Kidney epithelial cell (primary cell): Measurements from ENCODE around the gene RRAS. TPM values are rescaled to one million over a fixed set of nuclear protein-coding genes. Genes with fewer than 3 reads are reported as not detected.

Source experiments
- DNase-seq: peaks from one replicate; pipeline ENCODE4 v3.0.0-alpha.2; 2010; ENCODE audit warnings: low read depth
- H3K27me3 ChIP-seq: 2 replicates; pipeline ENCODE4 v1.6.0; 2011; ENCODE audit warnings: low read length; ENCODE audit not compliant: control insufficient read depth, insufficient read depth
- H3K36me3 ChIP-seq: 2 replicates; pipeline ENCODE4 v1.5.1; 2011; ENCODE audit warnings: low read length; ENCODE audit not compliant: control insufficient read depth, insufficient read depth
- H3K4me3 ChIP-seq: 2 replicates; pipeline ENCODE4 v1.5.1; 2011; ENCODE audit warnings: low read depth, mild to moderate bottlenecking, control low read depth, low read length
- total RNA-seq: library from RNA; depleted of rRNA; stranded (reverse); fragments of >200 nt; gene quantifications from 2 replicates; pipeline ENCODE4 v1.2.3, GENCODE V29; 2015
- TF ChIP-seq, protein P1 (sequence below): IDR thresholded peaks from 2 replicates; pipeline ENCODE4 v1.5.1; 2011; ENCODE audit warnings: mild to moderate bottlenecking, moderate library complexity, low read length, control low read depth, inconsistent platforms; ENCODE audit not compliant: insufficient read depth, poor library complexity, severe bottlenecking

Gene RRAS
- 32.8 and 44.1 TPM in 2 replicates for total RNA-seq

DNA sequence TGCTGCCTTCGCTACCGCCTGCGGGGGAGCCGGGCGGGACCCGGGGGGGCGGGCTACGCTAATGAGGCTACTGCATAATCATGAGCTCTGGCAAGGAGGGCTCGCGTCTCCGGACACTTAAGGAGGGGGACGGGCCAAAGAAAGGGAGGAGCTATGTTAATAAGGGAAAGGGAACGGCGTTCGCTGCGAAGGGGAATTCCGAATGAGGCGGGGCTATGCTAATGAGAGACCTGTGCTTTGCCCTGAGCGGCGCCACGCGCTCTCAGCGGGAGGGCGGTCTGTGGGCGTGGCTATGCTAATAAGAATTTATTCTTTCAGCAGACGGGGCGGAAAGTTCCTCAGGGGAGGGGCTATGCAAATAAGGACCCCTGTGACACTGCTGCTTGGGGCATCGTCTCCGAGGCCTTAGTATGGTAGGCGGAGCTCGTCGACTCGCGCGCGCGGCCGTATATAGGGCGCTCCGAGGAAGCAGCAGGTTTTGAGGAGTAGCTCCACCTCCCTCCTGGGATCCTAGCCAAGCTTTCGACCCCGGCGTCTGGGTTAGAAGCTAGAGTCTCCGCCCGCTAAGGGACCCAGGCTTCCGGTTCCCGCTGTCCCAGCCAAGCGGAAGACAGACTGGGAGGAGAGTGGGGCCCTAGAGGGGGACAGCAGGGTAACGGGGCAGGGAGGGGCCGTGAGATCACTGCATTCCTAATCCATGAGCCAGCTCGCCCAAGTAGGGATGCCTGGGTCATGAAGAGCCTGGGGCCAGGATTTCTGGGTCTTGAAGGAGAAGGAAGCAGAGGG is at the start of gene RRAS:
RRAS (minus strand) TSS at position 31 of the 786 bp plus-strand sequence. CDS start 45 bp downstream, outside the sequence.
- peak within 1 kb of the TSS; percentile 68 for H3K4me3 ChIP-seq
- H3K27me3 ChIP-seq = no peaks in the 10 kb centered on the region
- H3K36me3 ChIP-seq = peaks cover 1% of the 10 kb centered on the region
- peak; percentile 99 for DNase-seq
- TF ChIP-seq, protein P1, sequence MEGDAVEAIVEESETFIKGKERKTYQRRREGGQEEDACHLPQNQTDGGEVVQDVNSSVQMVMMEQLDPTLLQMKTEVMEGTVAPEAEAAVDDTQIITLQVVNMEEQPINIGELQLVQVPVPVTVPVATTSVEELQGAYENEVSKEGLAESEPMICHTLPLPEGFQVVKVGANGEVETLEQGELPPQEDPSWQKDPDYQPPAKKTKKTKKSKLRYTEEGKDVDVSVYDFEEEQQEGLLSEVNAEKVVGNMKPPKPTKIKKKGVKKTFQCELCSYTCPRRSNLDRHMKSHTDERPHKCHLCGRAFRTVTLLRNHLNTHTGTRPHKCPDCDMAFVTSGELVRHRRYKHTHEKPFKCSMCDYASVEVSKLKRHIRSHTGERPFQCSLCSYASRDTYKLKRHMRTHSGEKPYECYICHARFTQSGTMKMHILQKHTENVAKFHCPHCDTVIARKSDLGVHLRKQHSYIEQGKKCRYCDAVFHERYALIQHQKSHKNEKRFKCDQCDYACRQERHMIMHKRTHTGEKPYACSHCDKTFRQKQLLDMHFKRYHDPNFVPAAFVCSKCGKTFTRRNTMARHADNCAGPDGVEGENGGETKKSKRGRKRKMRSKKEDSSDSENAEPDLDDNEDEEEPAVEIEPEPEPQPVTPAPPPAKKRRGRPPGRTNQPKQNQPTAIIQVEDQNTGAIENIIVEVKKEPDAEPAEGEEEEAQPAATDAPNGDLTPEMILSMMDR = no peak

DNA sequence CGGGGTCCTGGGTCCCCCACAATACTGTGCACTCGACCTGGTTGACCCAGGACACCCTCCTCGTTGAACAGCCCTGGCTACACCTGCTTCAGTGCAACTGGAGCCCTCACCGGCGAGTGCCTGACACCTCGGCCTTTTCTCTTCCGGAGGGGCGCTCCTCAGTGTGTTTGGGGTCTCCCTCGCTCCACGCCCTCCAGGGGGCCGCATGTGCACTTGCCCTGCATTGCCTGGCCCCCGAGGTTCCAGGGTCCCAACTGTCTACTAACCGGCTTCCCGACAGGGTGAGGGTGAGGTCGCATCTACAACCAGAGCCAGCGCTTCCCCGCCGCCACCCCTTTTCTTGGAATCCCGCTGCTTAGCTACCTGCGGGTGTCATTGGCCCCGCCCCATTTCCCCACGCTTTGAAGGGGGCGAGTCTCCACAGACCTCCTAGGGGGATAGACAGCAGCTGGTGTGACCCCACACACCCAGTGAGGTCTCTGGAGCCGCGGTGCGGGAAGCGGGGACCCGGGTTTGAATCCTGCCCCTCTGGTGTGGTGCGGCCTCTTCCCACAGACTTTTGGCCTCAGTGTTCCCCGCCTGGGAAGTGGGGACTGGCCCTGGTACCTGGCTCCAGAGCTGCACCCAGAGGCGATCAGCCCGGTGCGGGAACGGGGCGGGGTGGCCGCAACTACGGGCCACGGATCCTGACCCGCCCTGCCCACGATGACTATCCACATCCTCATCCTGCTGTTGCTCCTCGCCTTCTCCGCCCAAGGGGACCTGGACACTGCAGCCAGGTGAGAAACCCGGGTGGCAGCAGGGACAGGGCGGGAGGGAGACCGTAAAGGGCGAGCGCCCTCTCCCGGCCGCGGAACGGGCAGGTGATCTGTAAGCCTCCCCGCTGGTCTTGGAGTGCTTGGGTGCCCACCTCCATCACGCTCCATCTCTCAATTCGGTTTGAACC is 49.5 kb upstream of the RRAS start, which contains the start of gene ADM5:
ADM5 (plus strand) TSS at position 462 of the 946 bp plus-strand sequence; CDS start at position 706, 244 bp downstream.
- Histone ChIP-seq H3K4me3 (peak within 1 kb of the TSS; percentile 49), H3K36me3 (peaks cover 4% of the 10 kb centered on the region), H3K27me3 (peaks cover 4% of the 10 kb centered on the region)
- no peak for DNase-seq
- TF ChIP-seq, protein P1 = peak; percentile 77

- H3K4me3 ChIP-seq = no peak overlapping the region
- no peak for DNase-seq
- TF ChIP-seq, protein P1 = no peak
- peaks cover 4% of the 10 kb centered on the region for H3K36me3 ChIP-seq
- H3K27me3 ChIP-seq = peaks cover 4% of the 10 kb centered on the region
Observed at GRCh38 chr19:49688531-49689132, 48.7 kb upstream of the RRAS start.

DNA sequence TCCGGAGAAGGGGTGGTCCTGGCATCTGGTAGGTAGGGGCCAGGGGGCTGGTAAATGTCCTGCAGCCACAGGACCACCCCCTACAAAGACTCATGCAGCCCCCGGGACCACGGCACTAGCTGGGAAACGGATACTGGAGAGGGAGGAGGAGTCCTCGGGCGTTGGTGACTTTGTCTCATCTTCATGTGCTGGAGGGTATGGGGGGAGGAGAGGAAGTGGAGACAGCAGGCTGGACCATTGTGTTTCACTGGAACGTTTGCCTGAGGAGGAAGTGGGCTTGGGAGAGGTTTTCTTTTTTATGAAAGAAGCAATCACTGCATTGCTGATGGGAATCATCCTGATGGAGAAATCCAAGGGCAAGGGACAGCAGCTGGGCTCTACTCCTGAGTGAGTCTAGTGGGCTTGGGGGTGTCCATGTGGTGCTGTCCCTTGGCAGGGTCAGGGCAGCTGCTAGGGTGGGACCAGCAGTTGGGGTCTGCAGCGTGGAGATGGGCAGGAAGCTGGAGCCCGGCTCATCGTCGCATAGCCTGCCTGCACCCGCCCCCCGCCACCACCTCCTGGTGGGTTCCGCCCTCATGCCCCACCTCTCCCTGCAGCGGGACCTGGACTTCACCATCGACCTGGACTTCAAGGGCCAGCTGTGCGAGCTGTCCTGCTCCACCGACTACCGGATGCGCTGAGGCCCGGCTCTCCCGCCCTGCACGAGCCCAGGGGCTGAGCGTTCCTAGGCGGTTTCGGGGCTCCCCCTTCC is 47.8 kb upstream of the RRAS start:
- Histone ChIP-seq H3K36me3 (peaks cover 4% of the 10 kb centered on the region), H3K4me3 (no peak overlapping the region), H3K27me3 (peaks cover 4% of the 10 kb centered on the region)
- DNase-seq = no peak
- TF ChIP-seq, protein P1 = no peak

DNA sequence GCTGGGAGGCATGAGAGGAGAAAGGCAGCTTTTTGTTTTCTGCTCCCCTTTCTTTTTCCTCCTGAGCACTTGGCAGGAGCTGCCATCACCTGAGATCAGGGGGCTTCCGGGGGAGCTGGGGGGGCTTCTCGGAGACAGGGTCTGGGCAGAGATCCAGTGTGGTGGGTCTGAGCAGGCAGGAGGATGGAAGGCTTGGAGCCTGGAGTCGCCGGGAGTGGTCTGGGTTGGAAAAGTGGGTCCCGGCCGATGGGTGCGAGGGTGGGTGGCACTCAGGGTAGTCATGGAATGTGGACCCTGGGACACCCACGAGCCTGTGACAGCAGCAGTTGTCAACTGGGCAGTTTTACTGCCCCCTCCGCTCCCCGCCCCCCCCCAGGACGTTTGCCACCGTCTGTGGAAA is 47.2 kb upstream of the RRAS start:
- Histone ChIP-seq H3K36me3 (peaks cover 6% of the 10 kb centered on the region), H3K27me3 (peaks cover 4% of the 10 kb centered on the region), H3K4me3 (no peak overlapping the region)
- no peak for DNase-seq
- TF ChIP-seq, protein P1 = no peak
